Ascending aorta (tissue), 2 donors: Measurements from ENCODE around the gene UTP4. TPM values are rescaled to one million over a fixed set of nuclear protein-coding genes. Genes with fewer than 3 reads are reported as not detected.

Source experiments
- DNase-seq, 2 donors: peaks; one replicate each; pipeline ENCODE4 v3.0.0-alpha.2; 2019; ENCODE audit warnings: low spot score in 2 of 2
- H3K27ac ChIP-seq, 2 donors: fragments of 200-600 bp; sonication (generic); one replicate each; pipeline ENCODE4 v1.5.1; 2016 to 2017; ENCODE audit warnings: mild to moderate bottlenecking in 1 of 2
- H3K27me3 ChIP-seq: fragments of 200-600 bp; sonication (generic); one replicate; pipeline ENCODE4 v1.5.1; 2017
- H3K36me3 ChIP-seq, 2 donors: fragments of 200-600 bp; sonication (generic); one replicate each; pipeline ENCODE4 v1.5.1; 2016
- H3K4me1 ChIP-seq, 2 donors: fragments of 200-600 bp; sonication (generic); one replicate each; pipeline ENCODE4 v1.5.1; 2016 to 2017; ENCODE audit warnings: mild to moderate bottlenecking in 1 of 2
- H3K4me3 ChIP-seq, 2 donors: fragments of 200-600 bp; sonication (generic); one replicate each; pipeline ENCODE4 v1.5.1; 2016 to 2017; ENCODE audit warnings: mild to moderate bottlenecking in 1 of 2
- H3K9me3 ChIP-seq, 2 donors: fragments of 200-600 bp; sonication (generic); one replicate each; pipeline ENCODE4 v1.5.1; 2016
- intact Hi-C: fragments of 100-400 bp; cut with DNase I; formaldehyde crosslinking; loops from one replicate; pipeline ENCODE4 v1.15.1; 2023
- total RNA-seq: library from RNA; depleted of rRNA; stranded (reverse); fragments of >200 nt; gene quantifications from one replicate; pipeline ENCODE4 v1.1.0, GENCODE V29; 2016
- TF ChIP-seq, protein P1 (sequence below), 3 experiments: fragments of 200-600 bp in 2 of 3; fragments of 450-650 bp in 1 of 3; sonication (generic) in 2 of 3; IDR thresholded peaks; one replicate each; pipeline ENCODE4 v1.5.1; 2016 to 2019; ENCODE audit warnings: antibody characterized with exemption in 3 of 3, mild to moderate bottlenecking in 1 of 3, moderate library complexity in 1 of 3

The UTP4 gene
- total RNA-seq, 1 donor from 2014 or later: 45.9 TPM

DNA sequence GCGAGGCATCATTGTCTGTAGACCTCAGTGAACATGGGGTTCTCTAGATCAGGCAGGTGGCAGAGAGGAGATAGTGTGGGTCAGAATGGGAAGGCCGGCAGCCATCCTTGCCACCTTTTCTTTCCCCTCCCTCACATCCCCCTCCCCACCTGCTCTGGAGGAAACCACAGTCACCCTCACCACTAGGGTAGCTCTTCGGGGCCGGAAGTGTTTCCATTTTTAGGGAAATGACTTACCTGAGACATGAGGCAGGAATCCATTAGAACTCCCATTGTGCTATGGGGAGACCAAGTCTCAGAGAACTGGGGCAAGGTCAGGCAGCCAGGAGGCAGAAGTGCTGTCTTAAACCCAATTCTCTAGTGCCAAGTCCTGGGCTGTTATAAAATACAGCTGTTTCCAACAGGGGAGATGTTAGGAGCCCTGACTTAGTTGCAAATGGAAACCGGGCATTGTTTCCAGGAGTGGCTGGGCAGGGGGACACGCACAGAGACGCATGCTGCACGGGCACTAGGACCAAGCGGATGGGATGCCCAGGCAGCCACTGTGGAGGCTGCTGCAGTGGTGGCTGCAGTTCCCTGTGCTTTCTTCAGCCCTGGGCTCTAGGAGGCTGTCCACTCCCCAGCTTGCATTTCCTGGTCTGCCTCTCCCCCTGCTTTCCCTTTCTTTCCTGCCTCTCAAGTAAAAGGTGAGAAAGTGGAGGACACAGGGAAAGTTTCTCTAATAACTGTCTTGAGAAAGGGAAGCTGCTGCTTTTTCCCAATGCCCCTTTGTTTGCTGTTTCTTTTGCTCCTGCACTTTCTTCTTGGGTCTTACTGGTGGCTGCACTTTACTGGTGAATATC, 24.2 kb upstream of the UTP4 start:
- TF ChIP-seq, protein P1, sequence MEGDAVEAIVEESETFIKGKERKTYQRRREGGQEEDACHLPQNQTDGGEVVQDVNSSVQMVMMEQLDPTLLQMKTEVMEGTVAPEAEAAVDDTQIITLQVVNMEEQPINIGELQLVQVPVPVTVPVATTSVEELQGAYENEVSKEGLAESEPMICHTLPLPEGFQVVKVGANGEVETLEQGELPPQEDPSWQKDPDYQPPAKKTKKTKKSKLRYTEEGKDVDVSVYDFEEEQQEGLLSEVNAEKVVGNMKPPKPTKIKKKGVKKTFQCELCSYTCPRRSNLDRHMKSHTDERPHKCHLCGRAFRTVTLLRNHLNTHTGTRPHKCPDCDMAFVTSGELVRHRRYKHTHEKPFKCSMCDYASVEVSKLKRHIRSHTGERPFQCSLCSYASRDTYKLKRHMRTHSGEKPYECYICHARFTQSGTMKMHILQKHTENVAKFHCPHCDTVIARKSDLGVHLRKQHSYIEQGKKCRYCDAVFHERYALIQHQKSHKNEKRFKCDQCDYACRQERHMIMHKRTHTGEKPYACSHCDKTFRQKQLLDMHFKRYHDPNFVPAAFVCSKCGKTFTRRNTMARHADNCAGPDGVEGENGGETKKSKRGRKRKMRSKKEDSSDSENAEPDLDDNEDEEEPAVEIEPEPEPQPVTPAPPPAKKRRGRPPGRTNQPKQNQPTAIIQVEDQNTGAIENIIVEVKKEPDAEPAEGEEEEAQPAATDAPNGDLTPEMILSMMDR (IDR thresholded peaks at IDR 0.05): no peak
- intact Hi-C loops: no loop called here
- no peak overlapping the region for H3K27ac ChIP-seq
- peaks cover 16 to 20% of the 10 kb centered on the region in 2 donors for H3K4me1 ChIP-seq
- H3K4me3 ChIP-seq: peak overlapping the region in 1 of 2 donors; percentile 76
- DNase-seq: no peak
- no peaks in the 10 kb centered on the region for H3K9me3 ChIP-seq
- H3K27me3 ChIP-seq: no peaks in the 10 kb centered on the region
- peaks cover 0 to 18% of the 10 kb centered on the region in 2 donors for H3K36me3 ChIP-seq

DNA sequence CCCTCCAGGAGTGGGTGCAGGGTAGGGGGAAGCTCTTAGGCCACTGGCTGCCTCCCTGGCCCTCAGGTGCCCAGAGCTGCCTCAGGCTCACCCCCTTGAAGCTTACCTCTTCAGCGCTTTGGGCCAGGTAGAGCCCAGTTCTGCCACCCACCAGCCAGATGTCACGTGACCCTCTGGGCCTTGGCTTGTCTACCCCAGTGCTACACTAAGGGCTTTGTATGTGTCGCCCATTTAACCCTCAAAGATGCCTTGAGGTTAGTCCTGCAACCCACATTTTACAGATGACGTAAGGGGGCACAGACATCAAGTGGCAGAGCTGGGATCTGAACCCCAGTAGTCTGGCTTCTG, 23.6 kb upstream of the UTP4 start:
- Histone ChIP-seq H3K36me3 (peaks cover 0 to 18% of the 10 kb centered on the region in 2 donors), H3K27me3 (no peaks in the 10 kb centered on the region), H3K4me1 (peaks cover 16 to 20% of the 10 kb centered on the region in 2 donors), H3K9me3 (no peaks in the 10 kb centered on the region), H3K4me3 (no peak overlapping the region), H3K27ac (no peak overlapping the region)
- TF ChIP-seq, protein P1 (IDR thresholded peaks at IDR 0.05): no peak
- intact Hi-C loops: no loop called here
- DNase-seq: no peak

DNA sequence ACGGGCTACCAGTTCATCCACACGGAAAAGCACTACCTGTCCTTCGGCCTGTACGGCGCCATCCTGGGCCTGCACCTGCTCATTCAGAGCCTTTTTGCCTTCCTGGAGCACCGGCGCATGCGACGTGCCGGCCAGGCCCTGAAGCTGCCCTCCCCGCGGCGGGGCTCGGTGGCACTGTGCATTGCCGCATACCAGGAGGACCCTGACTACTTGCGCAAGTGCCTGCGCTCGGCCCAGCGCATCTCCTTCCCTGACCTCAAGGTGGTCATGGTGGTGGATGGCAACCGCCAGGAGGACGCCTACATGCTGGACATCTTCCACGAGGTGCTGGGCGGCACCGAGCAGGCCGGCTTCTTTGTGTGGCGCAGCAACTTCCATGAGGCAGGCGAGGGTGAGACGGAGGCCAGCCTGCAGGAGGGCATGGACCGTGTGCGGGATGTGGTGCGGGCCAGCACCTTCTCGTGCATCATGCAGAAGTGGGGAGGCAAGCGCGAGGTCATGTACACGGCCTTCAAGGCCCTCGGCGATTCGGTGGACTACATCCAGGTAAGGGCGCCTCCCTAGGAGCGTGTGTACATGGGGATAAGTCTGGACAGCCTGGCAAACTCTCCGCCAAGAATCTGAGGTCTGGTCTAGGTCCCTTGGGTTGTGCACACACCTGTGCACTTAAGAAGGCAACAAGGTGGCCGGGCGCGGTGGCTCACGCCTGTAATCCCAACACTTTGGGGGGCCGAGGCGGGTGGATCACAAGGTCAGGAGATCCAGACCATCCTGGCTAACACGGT, 22.8 kb upstream of the UTP4 start:
- H3K9me3 ChIP-seq: no peaks in the 10 kb centered on the region
- TF ChIP-seq, protein P1 (IDR thresholded peaks at IDR 0.05): no peak
- H3K36me3 ChIP-seq: peaks cover 7 to 25% of the 10 kb centered on the region in 2 donors
- DNase-seq: no peak
- intact Hi-C loops: no loop called here
- no peak overlapping the region for H3K27ac ChIP-seq
- no peaks in the 10 kb centered on the region for H3K27me3 ChIP-seq
- H3K4me3 ChIP-seq: no peak overlapping the region
- H3K4me1 ChIP-seq: peaks cover 16 to 20% of the 10 kb centered on the region in 2 donors

DNA sequence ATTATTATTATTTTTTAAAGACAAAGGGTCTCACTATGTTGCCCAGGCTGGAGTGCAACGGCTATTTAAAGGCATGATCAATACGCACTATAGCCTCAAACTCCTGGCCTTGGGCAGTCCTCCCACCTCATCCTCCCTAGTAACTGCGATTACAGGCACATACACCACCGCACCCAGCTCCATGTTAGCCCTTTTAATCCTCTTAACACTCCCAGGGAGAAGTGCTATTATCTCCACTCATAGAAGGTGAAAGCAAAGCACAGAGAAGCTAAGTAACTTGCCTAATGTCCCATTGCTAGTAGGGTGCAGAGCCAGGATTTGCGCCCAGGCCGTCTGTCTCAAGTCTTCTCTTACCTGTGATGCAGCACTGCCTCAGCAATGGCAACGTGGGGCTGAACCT, 22.0 kb upstream of the UTP4 start:
- no peak overlapping the region for H3K27ac ChIP-seq
- intact Hi-C loops: no loop called here
- no peak overlapping the region for H3K4me3 ChIP-seq
- no peaks in the 10 kb centered on the region for H3K27me3 ChIP-seq
- H3K36me3 ChIP-seq: peaks cover 7 to 32% of the 10 kb centered on the region in 2 donors
- TF ChIP-seq, protein P1 (IDR thresholded peaks at IDR 0.05): no peak
- H3K9me3 ChIP-seq: no peaks in the 10 kb centered on the region
- H3K4me1 ChIP-seq: peaks cover 16 to 20% of the 10 kb centered on the region in 2 donors
- DNase-seq: no peak

DNA sequence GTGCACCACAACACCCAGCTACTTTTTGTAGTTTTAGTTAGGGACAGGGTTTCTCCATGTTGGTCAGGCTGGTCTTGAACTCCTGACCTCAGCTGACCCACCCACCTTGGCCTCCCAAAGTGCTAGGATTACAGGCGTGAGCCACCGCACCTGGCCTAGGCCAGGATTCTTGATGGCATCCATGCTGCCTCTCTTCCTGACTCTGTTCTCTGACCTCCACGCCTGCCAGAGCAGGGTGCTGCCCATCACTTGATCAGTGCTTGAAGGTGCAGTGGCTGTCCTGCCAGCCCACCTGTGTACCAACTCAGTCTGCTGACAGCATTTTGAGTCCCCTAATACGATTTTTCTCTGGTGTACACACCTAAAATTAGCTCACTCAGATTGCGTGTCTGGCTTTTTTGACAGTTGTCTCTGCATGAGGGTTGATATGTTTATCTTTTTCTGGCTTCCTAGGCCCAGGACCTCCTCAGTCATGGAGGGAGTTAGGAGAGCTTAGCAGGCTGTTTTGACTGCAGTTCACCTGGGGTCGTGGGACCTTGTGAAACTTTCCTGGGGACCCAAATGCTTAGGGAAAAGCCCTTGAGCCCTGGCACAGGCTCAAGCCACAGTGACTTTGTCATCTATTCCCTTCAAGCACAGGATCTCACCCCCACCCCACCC, 21.1 kb upstream of the UTP4 start:
- TF ChIP-seq, protein P1 (IDR thresholded peaks at IDR 0.05): no peak
- Histone ChIP-seq H3K36me3 (peaks cover 7 to 37% of the 10 kb centered on the region in 2 donors), H3K27ac (no peak overlapping the region), H3K27me3 (no peaks in the 10 kb centered on the region), H3K4me3 (no peak overlapping the region), H3K9me3 (no peaks in the 10 kb centered on the region), H3K4me1 (peaks cover 16 to 19% of the 10 kb centered on the region in 2 donors)
- no peak for DNase-seq
- intact Hi-C loops: no loop called here
